MCF 10A (cell line): ENCODE results near the gene DNAH17. TPM values are rescaled to one million over a fixed set of nuclear protein-coding genes. Genes with fewer than 3 reads are reported as not detected.
A peak's percentile ranks its signal among the peaks of the same experiment; 100 is the strongest.

Experiments used
- BruUV-seq: library from RNA; stranded (reverse); fragments of 400-500 nt; replicated peaks from 2 replicates; lab custom pipeline; 2021; lab: Mats Ljungman, UMichigan
- CTCF ChIA-PET: fragments of 300-600 bp; sonication (Branson Sonifier 250); formaldehyde crosslinking; extraction: SDS; loops from one replicate; lab custom pipeline; 2021; ENCODE audit warnings: antibody characterized with exemption, inconsistent platforms; lab: Yijun Ruan, JAX
- POLR2A ChIA-PET: fragments of 300-600, 350-650 bp; sonication (Branson Sonifier 250); formaldehyde crosslinking; extraction: SDS; loops from one replicate; lab custom pipeline; 2020; ENCODE audit warnings: antibody characterized with exemption, inconsistent platforms; lab: Yijun Ruan, JAX
- DNase-seq: peaks from one replicate; pipeline ENCODE4 v3.0.0-alpha.2; 2018; ENCODE audit not compliant: unreplicated experiment
- H3K27ac Mint-ChIP-seq: one replicate; pipeline ENCODE4 v1.8.0; 2022; ENCODE audit warnings: mild to moderate bottlenecking, low read depth, mixed read lengths; ENCODE audit not compliant: unreplicated experiment
- H3K27me3 Mint-ChIP-seq: one replicate; pipeline ENCODE4 v1.8.0; 2022; ENCODE audit warnings: mixed read lengths; ENCODE audit not compliant: insufficient read depth, unreplicated experiment
- H3K36me3 Mint-ChIP-seq: one replicate; pipeline ENCODE4 v1.8.0; 2022; ENCODE audit warnings: mild to moderate bottlenecking, moderate library complexity, mixed read lengths; ENCODE audit not compliant: insufficient read depth, unreplicated experiment
- H3K4me1 Mint-ChIP-seq: one replicate; pipeline ENCODE4 v1.8.0; 2022; ENCODE audit warnings: mixed read lengths; ENCODE audit not compliant: insufficient read depth, unreplicated experiment
- H3K4me3 Mint-ChIP-seq: one replicate; pipeline ENCODE4 v1.8.0; 2022; ENCODE audit warnings: mild to moderate bottlenecking, moderate library complexity, mixed read lengths; ENCODE audit not compliant: unreplicated experiment
- H3K9me3 Mint-ChIP-seq: one replicate; pipeline ENCODE4 v1.8.0; 2022; ENCODE audit warnings: mixed read lengths; ENCODE audit not compliant: unreplicated experiment
- CTCF ChIP-seq: fragments of 200-600 bp; IDR thresholded peaks from one replicate; pipeline ENCODE4 v1.8.0; 2022; ENCODE audit warnings: antibody characterized with exemption, mild to moderate bottlenecking; ENCODE audit not compliant: unreplicated experiment
- intact Hi-C: fragments of 100-400 bp; cut with micrococcal nuclease; formaldehyde crosslinking; loops from 2 replicates; pipeline ENCODE4 v1.14.1; 2022
- total RNA-seq: library from RNA; stranded (reverse); gene quantifications from 2 replicates; pipeline ENCODE4 v1.2.3, GENCODE V29; 2022

Gene DNAH17
- total RNA-seq, 1 experiment from 2014 or later: not detected

DNA sequence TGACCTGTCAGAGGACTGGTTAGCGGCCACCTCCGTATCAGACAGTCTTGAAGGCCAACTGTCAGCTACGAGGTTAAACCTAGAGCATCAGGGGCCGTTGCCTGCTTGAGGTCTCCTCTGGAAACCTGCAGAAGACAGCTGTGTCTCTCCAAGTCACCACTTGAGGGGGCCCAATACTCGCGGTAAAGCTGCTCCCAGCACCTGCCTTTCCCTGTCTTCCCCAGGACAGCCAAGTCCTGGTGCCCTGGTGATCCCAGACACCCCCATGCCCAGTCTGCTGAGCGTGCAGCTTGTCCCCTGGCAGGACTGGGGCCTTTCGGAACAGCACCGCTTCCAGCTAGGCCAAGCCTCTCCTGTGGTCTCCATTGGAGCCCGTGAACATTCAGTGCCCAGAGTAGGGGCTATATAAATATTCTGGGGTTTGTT lies 80.1 kb downstream of the DNAH17 start:
- Mint-ChIP-seq H3K4me3 (no peak overlapping the region), H3K27me3 (no peaks in the 10 kb centered on the region), H3K9me3 (no peaks in the 10 kb centered on the region), H3K27ac (no peak overlapping the region), H3K36me3 (no peaks in the 10 kb centered on the region), H3K4me1 (no peaks in the 10 kb centered on the region)
- BruUV-seq: no TSS peak
- CTCF ChIA-PET: interaction anchor here (0.6 to 4.8 kb wide), 26 partner anchors 9 to 547 kb away, joined by 3 to 87 read pairs (median 4); no protein-coding TSS in a partner anchor
- intact Hi-C loops: loop anchor here (1.0 to 2.0 kb wide), 5 partner anchors 108 to 474 kb away; no protein-coding TSS in a partner anchor
- TF ChIP-seq CTCF: peak; percentile 73
- DNase-seq: peak; percentile 84
- POLR2A ChIA-PET: interaction anchor here (0.8 to 1.2 kb wide), 5 partner anchors 183 to 249 kb away, joined by 3 to 9 read pairs (median 5); no protein-coding TSS in a partner anchor

DNA sequence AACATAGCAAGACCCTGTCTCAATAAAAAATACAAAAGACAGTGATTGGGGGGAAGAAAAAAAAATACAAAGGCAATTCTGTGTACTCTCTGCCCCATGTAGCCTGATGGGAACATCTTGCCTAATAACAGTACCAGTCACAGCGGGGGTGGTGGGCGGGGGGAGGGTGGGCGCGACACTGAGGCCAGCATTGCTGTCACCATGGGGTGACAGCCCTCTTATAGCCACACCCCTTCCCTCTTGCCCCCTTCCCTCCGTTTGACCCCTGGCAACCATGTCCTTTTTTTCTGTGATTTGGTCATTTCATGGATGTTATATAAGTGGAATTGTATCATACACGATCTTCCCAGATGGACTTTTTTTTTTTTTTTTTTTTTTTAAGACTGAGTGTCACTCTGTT lies 80.9 kb downstream of the DNAH17 start:
- no TSS peak for BruUV-seq
- no peaks in the 10 kb centered on the region for H3K36me3 Mint-ChIP-seq
- no peak overlapping the region for H3K27ac Mint-ChIP-seq
- H3K4me3 Mint-ChIP-seq: no peak overlapping the region
- CTCF ChIA-PET: interaction anchor here (0.6 to 4.8 kb wide), 13 partner anchors 12 to 548 kb away, joined by 3 to 87 read pairs (median 6); no protein-coding TSS in a partner anchor
- TF ChIP-seq CTCF: no peak
- no peak for DNase-seq
- intact Hi-C loops: loop anchor here (2.0 kb wide), 1 partner anchor 474 kb away; no protein-coding TSS in a partner anchor
- no peaks in the 10 kb centered on the region for H3K4me1 Mint-ChIP-seq
- H3K9me3 Mint-ChIP-seq: no peaks in the 10 kb centered on the region
- no peaks in the 10 kb centered on the region for H3K27me3 Mint-ChIP-seq
- POLR2A ChIA-PET: interaction anchor here (0.7 to 1.1 kb wide), 4 partner anchors 221 to 889 kb away, joined by 3 to 5 read pairs (median 4); no protein-coding TSS in a partner anchor

GRCh38 chr17:78495634-78496033 lies 81.6 kb downstream of the DNAH17 start:
- ChIA-PET CTCF (interaction anchor here (0.7 to 4.8 kb wide), 3 partner anchors 12 to 242 kb away, joined by 3 to 87 read pairs (median 4); no protein-coding TSS in a partner anchor), POLR2A (interaction anchor here (0.5 to 0.9 kb wide), 3 partner anchors 36 to 890 kb away, joined by 3 read pairs; no protein-coding TSS in a partner anchor)
- Mint-ChIP-seq H3K9me3 (no peaks in the 10 kb centered on the region), H3K27me3 (peaks cover 2% of the 10 kb centered on the region), H3K4me3 (no peak overlapping the region), H3K27ac (no peak overlapping the region), H3K36me3 (no peaks in the 10 kb centered on the region), H3K4me1 (no peaks in the 10 kb centered on the region)
- no peak for DNase-seq
- no peak for TF ChIP-seq CTCF
- no TSS peak for BruUV-seq
- intact Hi-C loops: loop anchor here (2.0 kb wide), 1 partner anchor 475 kb away; no protein-coding TSS in a partner anchor

DNA sequence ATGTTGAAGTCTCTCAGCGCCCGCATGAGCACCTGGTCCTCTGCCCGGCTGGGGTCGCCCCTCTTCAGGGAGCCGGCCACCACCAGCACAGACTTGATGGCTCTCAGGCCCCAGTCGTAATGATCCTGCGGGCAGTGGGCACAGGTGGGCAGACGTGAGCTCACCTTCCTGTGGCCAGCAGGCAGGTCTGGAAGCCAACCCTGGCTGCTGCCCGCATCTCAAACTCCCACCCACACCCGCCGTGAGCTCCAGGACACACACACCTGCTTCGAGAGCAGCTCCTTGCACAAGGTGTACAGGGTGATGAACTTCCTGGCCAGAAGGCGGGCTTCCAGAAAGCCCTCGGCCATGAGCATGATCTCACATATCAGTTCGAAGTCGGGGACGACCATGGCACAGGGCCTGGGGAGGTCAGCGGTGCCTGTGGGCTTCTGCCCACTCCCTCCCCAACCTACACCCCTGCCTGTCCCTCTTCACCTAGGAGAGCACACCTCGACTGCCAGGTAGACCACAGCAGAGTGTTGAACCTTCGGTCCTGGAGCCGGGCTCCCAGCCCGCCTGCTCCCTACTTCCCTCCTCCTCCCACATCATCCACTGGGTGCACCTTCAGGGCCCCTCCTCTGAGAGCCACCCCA lies 82.4 kb downstream of the DNAH17 start:
- CTCF ChIA-PET: interaction anchor here (1.2 to 4.8 kb wide), 2 partner anchors 216 to 228 kb away, joined by 3 to 87 read pairs; no protein-coding TSS in a partner anchor
- intact Hi-C loops: no loop called here
- Mint-ChIP-seq H3K4me3 (no peak overlapping the region), H3K9me3 (no peaks in the 10 kb centered on the region), H3K4me1 (no peaks in the 10 kb centered on the region), H3K27me3 (peaks cover 10% of the 10 kb centered on the region), H3K27ac (no peak overlapping the region), H3K36me3 (no peaks in the 10 kb centered on the region)
- no peak for DNase-seq
- BruUV-seq: no TSS peak
- TF ChIP-seq CTCF: no peak
- POLR2A ChIA-PET: no interaction called here
